GM12892 (cell line): Measurements from ENCODE around the gene C1QTNF4.

ENCODE experiments used
- POLR2A ChIP-seq: IDR thresholded peaks from 2 replicates; pipeline ENCODE4 v1.6.1; 2011; ENCODE audit warnings: low read depth, low read length, control low read depth
- POLR2AphosphoS5 ChIP-seq: IDR thresholded peaks from 2 replicates; pipeline ENCODE4 v1.6.1; 2011; ENCODE audit warnings: low read depth, low read length, control low read depth
- TAF1 ChIP-seq: IDR thresholded peaks from 2 replicates; pipeline ENCODE4 v1.6.1; 2011; ENCODE audit warnings: low read depth, mild to moderate bottlenecking, control low read depth, low read length, borderline replicate concordance

DNA sequence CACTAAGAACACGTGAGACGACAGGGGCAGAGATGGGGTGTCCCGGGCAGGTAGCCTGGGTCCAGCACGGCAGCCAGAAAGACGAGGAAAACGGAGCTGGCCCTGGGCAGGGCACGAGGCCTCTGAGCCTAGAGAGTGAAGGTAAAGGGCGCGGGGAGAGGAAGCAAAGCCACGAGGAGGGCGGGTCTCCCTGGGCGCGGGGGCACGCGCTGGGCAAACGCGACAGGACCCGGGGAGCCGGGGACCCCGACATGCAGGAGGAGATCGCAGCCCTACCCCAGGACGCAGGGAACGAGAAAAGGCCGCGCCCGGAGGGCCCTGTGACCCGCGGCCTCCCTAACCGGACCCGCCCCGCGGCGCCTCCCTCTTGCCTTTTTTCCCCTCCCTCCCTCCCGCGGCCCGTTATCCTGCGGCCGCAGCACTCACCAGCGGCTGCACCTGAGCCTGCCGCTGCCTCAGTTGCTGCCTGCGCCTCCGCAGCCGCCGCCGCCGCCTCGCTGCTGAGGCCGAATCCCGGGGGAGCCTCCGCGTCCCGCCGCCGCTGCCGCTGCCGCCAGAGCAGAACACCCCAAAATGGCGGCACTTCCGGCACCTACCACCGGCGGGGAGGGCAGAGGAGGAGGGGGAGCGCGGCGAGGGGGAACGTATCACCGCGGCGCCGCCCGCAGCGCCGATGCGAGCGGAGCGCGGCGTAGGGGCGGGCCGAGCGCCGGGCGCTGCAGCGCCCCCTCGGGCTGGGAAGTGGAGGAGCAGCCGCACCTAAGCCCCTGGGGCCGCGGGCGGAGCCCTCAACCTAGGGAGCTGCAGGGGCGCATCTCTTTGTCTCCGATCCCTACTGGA, 41.4 kb downstream of the C1QTNF4 start, which contains the start of gene CELF1:
- TF ChIP-seq POLR2AphosphoS5: no peak; the same call in none of the 2 replicates
- TF ChIP-seq TAF1: peak; percentile 47; the same call in 1 of the 2 replicates
- TF ChIP-seq POLR2A: peak; percentile 71; the same call in 1 of the 2 replicates
